Stimulated activated CD4-positive, alpha-beta T cell treated with anti-CD3 and anti-CD28 coated beads, Interleukin-15, amount 100 ng/mL, for 24 hours (primary cell): Measurements from ENCODE around the gene HPSE.
A peak's percentile ranks its signal among the peaks of the same experiment; 100 is the strongest.
"Not testable (repeated sequence)": the region's sequence is repeated elsewhere in the genome, so short reads cannot be mapped to it uniquely, and the experiment has no call there.

Experiments
- DNase-seq: peaks from one replicate; pipeline ENCODE4 v3.0.0-alpha.2; 2020

Gene HPSE

DNA sequence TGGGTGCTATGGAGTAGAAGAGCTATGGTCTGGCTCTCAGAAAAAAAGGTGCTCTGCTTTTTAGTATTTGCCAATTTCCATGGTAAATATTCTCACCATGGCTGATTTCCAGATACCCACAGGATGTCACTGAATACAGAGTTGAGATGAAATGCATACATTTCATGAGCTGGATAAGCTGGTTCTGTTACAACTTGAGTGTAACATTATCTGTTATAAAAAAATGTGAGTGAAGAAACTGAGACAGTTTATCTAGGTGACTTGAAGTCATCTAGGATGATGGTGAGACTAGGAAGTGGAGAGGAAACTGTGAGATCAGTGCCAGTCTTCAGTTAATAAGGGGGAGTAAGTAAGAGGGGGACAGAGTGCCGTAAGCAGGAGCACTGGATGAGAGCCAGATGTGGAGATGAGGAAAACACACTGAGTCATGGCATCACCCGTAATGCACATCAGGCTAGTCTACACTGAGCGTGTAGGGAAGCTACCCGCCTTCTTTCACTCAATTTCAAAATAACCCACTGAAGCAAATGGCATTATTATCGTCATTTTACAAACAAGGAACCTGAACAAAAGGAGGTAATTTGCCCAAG, 5.0 kb downstream of the HPSE start:
- no peak for DNase-seq

DNA sequence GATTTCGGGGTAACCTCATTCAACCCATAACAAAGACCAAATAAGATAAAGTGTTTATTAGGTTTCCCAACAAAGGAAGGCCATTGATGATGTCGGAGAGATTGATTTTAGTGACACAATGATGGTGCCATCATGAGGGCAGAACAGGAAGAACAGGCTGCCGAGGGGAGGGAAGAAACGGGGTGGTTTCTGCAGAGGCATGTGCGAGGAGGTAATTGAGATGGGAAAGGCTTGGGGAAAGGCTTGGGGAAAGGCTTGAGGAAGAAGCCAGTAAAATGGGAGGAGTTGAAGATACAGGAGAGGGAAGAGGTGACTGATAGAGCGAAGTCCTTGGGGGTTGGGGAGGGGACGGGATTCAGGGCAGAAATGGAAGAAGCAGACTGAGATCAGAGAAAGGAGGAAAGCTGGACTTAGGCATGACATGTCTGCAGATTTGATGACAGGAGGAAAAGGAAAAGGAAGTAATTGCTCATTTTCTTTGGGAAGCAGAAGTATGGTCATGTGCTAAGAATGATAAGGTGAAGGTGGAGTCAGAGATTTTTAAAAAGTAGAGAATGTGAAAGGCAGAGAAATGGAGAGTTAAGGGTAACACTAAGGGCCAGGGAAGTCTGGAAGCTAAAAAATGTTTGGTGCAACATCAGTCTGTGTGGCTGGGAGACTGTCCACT, 6.0 kb downstream of the HPSE start:
- DNase-seq: no peak

DNA sequence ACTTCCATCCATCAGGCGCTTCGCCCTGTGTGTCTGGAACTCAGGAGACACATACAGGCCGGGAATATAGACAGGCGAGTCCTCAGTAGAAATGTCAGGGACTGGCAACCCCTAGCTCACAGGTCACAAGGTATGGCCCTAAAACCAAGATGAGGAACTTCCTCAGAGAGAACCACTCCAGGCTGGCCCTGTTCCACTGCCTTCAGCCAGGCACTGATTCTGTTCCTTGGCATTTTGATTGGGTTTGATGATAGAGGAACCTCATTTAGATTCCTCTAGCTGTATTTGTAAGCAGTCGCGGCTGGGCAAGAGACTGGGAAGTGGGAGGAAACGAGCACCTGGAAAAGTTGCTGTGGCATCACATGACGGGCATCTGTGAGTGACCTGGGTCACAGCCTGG, 8.1 kb downstream of the HPSE start:
- no peak for DNase-seq

DNA sequence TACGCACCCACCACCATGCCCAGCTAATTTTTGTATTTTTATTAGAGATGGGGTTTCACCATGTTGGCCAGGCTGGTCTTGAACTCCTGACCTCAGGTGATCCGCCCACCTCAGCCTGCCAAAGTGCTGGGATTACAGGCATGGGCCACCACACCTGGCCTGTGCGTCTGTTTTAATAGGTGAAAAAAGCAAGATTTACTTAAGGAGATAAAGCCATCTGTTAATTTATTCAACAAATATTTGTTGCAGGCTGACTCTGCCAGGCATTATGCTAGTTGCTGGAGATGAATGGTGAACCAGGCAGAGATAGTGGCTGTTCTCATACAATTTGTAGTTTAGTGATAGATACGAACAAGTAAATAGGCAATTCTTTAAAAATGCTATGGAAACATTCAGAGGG, 9.3 kb downstream of the HPSE start:
- not testable (repeated sequence) for DNase-seq

DNA sequence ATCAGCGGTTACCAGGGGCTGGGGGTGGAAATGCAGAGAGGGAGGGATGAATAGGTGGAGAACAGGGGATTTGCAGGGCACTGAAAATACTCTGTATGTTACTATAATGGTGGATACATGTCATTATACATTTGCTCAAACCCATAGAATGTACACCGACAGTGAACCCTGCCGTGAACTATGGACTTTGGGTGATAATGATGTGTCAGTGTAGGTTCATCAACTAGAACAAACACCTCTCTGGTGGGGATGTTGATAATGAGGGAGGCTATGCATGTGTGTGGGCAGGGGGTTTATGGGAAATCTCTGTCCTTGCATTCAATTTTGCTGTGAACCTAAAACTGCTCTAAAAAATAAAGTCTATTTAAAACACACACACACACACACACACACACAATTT, 11.5 kb downstream of the HPSE start:
- DNase-seq: no peak

DNA sequence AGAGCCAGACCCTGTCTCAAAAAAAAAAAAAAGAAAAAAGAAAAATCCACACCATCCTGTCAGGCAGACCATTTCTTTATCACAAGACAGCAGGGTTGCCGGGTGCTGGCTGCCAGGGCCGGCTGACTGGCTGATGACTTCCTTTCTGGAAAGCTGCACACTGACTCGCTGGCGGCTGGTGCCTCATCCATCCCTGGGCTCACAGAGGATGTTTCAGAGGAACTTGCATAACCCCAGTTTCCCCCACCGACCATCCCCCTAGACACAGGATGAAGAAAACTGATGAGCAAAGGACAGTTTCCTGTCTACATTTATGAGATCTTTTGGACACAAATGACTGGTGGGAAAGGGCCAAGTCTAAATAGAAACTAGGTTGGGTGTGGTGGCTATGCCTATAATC, 14.1 kb downstream of the HPSE start:
- peak; percentile 41 for DNase-seq

DNA sequence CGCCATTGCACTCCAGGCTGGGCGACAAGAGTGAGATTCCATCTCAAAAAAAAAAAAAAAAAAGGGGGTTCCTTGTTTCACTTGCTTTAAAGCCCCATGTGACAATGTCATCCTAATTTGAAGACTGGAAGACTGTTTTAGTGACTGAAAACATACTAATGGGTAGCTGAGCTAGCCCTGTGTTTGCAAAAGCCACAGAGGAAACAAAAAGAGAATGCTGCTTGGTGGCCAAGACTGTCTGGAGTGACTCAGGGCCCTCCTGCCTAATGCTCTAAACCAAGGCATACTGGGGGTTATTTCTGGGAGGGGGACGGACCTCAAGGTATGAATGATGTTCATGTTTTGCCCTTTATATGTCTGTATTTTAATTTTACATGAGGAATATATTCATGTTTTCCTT, 16.0 kb downstream of the HPSE start:
- no peak for DNase-seq

DNA sequence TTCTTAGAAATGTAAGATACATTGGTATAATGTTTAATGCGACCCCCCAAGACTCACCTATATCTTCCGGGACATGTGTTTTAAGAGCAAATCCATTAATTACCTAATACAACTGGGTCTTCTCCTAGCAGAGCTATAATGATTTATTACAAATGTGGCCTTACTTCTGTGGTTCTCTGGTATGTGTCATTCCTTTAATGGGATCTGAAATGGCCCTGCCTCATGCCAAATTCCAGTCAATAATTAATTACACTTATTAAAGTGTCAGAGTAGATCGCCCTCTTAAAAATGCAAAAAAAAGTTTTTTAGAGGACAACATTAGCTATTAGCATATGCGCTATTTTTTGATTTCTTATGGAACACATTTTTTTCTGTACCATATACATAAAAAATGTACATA, 17.0 kb downstream of the HPSE start:
- DNase-seq: no peak

DNA sequence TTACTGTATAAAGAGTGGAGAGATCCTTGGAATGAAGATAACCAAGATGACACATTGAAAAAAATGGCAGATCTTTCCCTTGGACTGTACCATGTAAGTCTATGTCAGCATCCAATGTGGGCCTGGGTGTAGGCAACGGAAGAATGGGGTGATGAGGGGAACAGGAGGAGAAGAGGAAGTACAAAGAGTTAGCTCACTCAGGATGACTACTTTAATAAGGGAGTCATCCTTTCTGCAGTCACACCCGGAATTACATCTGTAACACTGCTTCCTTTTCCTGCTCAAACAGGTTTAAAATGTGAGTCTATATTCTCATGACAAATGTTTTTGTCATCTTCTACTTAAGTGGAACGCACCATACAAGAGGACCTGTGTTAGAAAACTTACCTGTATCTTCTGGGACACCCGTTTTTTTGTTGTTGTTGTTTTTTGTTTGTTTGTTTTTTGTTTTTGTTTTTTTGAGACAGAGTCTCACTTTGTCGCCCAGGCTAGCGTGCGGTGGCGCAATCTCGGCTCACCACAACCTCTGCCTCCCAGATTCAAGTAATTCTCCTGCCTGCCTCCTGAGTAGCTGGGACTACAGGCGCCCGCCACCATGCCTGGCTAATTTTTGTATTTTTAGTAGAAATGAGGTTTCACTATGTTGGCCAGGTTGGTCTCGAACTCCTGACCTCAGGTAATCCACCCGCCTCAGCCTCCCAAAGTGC, 18.0 kb downstream of the HPSE start:
- no peak for DNase-seq

DNA sequence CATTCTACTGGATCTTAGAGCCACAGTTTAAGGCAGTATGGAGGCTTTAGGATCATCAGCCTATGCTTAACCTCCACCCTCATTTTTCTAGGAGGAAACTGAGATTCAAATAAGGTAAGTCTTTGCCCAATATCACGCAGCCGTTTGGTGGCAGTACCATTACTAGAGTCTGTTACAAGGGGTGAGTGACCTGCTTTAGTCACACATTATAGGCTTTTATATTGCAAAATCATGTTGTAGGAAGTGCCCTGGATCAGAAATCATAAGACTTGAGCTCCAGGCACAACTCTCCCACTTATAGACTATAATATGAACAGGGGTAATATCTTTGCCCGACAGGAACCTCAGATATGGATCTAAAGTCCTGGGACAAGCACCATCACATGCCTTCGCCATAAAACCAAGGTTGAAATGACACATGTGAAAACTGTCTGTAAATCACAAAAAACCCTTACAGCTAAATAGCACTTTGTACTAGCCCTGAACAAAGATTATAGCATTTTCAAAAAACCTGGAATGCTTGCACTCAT, 19.2 kb downstream of the HPSE start:
- DNase-seq: no peak

DNA sequence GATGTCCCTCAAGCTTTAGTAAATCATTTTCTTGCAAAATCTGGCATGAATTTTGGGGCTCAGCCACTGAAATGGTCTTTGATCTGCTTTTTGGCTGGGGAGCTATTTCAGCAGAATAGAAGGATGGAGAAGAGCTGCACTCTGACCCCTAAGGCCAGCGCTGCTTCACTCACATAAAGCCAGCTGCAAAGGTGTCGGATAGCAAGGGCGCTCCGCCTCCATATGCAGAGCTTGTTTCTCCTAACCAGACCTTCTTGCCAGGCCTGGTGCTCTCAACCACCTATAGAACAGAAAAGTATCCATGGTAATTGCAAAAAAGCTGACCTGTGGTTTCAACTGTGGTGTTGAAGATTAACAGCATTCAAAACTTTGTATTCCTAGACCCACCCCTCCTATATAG, 26.0 kb downstream of the HPSE start:
- no peak for DNase-seq

DNA sequence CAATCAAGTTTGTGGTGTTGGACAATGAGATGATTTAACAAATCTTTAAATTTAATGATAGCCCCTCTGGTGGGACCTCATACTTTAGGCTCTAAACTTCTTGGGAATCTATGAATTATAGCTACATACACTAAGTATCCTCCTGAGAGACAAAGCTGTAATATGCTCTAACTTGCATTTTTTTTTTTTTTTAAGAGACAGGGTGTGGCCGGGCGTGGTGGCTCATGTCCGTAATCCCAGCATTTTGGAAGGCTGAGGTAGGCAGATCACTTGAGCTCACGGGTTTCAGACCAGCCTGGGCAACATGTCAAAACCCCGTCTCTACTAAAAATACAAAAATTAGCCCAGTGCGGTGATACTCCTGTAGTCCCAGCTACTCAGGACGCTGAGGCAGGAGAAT, 26.7 kb downstream of the HPSE start:
- no peak for DNase-seq

DNA sequence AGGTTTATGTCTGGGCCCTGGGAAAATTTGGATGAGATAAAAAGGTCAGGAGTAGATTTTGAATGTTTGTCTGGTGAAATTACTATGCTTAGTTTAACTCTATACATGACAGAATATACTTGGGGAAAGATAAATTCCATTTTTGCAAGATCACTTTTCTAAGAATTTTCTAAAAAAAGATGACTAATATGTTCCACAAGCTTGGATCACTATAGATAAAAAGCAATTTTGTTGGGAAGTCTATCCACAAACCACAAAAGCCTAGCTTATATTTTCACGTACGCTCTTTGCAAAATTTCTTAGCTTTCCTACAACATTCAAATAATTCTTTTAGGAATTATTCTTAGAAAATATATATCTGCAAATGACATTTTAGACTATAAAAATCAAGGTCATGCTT, 29.5 kb downstream of the HPSE start:
- no peak for DNase-seq

DNA sequence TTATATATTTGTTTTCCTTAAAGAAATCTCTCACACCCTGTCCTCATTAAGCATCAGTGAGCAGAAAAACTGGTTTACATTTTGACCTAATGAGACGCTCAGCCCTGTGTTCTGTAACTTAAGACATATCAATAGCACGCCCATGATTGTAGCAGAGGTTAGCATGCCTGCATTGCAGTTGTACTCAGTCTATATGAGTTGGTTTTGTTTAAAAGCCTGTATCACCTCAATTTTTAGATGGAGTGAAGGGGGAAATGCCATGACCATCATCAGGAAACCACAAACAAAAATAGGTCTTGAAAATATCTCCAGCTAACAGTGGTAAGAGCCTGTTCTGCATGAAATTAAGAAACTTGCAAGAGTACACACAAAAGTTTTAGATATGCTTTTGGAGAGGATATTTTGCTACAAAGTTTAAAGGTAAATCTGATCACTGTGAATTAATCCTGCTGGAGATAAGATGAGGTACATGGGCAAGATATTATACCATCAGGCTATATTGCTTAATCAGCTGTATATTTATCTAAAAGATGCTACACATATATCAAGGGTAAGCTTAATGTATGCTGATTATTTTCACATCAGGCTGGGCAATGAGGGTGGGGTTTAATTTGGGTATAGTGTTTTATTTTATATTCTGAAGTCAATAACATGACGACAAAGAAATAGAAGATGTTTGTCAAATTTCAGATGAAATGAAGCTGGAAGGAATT, 36.9 kb downstream of the HPSE start:
- no peak for DNase-seq

DNA sequence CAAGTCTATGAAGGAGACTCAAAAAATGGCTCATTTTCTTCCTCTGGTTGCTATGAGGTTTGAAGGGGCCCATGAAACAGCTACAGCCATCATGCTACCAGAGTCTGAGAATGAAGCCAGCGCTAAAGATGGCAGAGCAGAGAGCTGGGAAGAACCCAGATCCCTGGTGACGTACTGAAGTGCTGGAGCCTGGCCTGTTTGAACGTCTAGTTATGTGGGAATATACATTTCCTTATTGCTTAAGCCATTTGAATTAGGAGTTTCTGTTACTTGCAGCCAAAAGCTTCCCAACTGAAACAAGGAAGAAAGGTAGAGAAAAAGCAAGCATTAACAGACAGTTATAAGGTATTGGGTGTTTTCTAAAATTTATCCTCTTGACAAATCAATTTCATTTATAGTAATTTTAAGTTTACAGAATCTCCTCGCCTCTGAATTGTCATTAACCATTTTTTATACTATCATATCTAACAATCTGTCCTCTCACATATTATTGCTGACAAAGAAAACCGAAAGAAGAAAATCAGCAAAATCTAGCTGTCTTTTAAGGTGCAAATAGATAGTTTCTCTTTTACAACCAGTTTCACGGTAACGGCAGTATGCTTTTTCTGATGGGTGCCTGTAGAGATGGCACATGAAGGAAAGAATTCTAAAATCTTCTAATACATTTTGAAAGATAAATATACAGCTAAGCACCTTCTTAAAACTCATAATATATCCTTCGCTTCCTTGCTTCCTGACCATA, 41.2 kb downstream of the HPSE start:
- DNase-seq: no peak

DNA sequence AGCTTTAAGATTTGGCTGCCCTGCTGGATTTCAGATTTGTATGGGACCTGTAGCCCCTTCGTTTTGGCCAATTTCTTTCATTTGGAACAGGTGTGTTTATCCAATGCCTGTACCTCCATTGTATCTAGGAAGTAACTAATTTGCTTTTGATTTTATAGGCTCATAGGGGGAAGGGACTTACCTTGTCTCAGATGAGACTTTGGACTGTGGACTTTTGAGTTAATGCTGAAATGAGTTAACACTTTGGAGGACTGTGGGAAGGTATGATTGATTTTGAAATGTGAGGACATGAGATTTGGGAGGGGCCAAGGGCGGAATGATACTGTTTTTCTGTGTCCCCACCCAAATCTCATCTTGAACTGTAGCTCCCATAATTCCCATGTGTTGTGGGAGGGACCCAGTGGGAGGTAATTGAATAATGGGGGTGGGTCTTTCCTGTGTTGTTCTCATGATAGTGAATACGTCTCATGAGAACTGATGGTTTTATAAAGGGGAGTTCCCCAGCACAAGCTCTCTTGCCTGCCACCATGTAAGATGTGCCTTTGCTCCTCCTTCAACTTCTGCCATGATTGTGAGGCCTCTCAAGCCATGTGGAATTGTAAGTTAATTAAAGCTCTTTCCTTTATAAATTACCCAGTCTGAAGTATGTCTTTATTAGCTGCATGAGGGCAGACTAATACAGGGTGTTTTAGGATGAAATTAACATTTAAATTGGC, 44.4 kb downstream of the HPSE start:
- DNase-seq: not testable (repeated sequence)

DNA sequence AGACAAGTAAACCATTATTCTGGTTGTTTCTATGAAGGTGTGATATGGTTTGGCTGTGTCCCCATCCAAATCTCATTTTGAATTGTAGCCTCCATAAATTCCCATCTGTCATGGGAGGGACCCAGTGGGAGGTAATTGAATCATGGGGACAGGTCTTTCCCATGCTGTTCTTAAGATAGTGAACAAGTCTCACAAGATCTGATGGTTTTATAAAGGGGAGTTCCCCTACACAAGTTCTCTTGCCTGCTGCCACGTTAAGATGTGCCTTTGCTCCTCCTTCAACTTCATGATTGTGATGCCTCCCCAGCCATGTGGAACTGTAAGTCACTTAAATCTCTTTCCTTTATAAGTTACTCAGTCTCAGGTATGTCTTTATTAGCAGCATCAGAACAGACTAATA, 46.3 kb downstream of the HPSE start:
- DNase-seq: not testable (repeated sequence)

DNA sequence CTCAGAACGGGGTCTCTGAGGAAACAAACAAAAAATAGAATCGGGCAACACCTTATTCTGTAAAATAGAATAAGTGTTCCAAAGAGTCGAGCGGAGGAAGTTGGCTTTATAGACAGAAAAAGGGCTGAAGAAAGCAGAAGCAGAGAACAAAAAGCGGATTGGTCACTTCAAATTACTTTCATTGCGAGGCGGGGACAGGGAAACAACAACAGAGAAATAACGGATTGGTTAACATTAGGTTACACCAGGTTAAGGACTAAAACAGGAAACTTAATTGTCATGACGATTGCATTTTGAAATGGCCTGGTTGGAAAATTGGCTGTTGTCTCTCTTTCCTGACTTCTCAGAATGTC, 49.6 kb downstream of the HPSE start:
- DNase-seq: peak; percentile 18

DNA sequence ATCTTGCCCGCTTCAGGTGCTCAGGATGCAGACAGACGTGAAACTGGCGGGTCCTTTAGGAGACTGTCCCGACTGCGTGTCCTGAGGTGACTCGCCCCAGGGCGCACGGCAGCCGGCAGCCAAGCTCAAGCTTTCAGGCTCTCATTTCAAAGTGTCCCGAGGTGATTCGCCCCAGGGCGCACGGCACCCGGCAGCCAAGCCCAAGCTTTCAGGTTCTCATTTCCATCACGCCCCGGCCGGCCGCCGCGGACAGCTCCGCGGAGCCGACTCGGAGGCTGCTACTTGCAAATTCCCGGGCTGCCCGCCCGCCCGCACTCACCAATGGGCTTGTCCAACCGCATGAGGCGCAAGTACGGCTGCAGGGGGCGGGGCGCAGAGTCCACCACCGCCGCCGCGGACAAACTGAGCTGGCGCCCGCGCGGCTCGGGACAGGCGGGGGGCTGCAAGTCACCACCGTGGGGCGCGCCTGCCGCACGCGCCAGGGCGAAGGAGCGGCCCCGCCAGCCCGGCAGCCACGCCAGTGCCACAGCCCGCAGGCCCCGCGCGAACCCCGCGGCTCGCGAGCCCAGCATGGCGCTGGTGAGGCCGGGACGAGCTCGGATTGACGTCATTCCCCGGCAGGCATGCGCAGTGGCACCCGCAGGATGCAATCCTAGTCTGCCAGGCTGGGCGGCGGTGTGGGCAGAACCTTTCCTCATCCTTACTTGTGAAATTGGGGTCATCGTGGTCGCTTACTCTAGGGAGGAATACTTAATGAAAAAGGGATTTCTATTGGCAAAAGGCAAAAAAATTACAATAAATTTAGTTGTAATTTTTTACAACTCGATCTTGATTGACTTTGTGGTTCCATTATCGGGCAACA, 50.2 kb downstream of the HPSE start, which contains the start of gene COQ2:
Gene COQ2, minus strand, starts transcription at position 606 of the 862 bp plus-strand sequence. Its CDS starts 34 bp downstream, at position 572.
- DNase-seq: peak; percentile 98

DNA sequence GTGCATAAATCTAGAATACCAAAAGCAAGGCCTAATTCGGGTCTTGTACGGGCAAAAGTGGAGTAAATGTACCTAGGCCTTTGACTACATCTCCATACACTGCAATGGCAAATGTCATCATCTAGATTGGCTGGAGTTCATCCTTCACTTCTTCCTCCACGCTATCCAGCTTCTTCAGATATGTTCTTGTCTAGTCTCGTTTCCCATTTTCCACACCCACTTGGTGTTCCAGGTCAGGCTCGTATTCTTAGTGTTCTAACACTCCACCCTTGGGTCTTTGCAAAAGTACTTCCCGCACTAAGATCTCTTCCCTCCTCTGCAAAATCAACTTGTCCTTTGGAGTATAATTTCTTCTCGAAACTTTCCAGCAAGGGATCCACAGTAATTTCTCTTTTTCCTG, 51.5 kb downstream of the HPSE start:
- DNase-seq: no peak

DNA sequence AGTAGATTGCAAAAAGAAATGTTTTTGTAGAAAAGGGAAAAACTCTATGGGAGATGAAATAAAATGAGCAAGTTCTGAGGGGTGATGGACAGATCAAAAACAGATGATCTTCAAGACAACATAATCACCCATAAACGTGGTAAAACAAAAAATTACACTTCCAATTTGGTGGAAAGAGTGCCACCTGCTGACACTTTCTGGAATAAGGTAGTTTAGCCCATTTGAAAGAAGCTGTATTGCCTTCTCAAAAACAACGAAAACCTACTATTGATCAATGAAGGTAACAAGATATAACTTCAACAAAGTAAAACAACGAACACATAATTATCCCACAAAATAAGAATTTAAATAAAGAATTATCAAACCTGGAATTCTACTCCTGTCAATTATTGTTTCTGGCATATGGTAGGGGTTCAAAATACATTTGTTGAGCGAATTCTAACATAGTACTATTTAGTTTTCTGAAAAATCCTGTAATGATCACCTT, 52.6 kb downstream of the HPSE start:
- peak; percentile 69 for DNase-seq
